Heart left ventricle (tissue), 16 donors: Measurements from ENCODE around the gene NPPA. TPM values are rescaled to one million over a fixed set of nuclear protein-coding genes. Genes with fewer than 3 reads are reported as not detected.

ENCODE experiments used
- ATAC-seq, 4 donors: fragments of 200-7000 bp; cut with Tn5 transposase; one replicate each; pipeline ENCODE4 v1.9.1; 2020 to 2022; ENCODE audit warnings: moderate library complexity in 4 of 4, mild to moderate bottlenecking in 3 of 4, moderate number of reproducible peaks in 1 of 4
- DNase-seq, 5 donors: peaks; one replicate each; pipeline ENCODE4 v3.0.0-alpha.2; 2020
- H3K27ac ChIP-seq, 12 donors: fragments of 200-600 bp; sonication (generic) in 4 of 12; one replicate each; pipeline versions ENCODE4 v1.5.0 to v1.8.0; 2016 to 2022; ENCODE audit warnings: mild to moderate bottlenecking in 2 of 12
- H3K27me3 ChIP-seq, 9 donors: fragments of 200-600 bp; sonication (generic) in 2 of 9; one replicate each; pipeline versions ENCODE4 v1.5.1 to v1.8.0; 2016 to 2022; ENCODE audit warnings: mild to moderate bottlenecking in 3 of 9
- H3K36me3 ChIP-seq, 9 donors: fragments of 200-600 bp; sonication (generic) in 2 of 9; one replicate each; pipeline versions ENCODE4 v1.5.0 to v1.8.0; 2018 to 2022; ENCODE audit warnings: mild to moderate bottlenecking in 2 of 9
- H3K4me1 ChIP-seq, 12 donors: fragments of 200-600 bp; sonication (generic) in 4 of 12; one replicate each; pipeline versions ENCODE4 v1.5.0 to v1.8.0; 2016 to 2022; ENCODE audit warnings: mild to moderate bottlenecking in 3 of 12
- H3K4me3 ChIP-seq, 12 donors: fragments of 200-600 bp; sonication (generic) in 4 of 12; one replicate each; pipeline versions ENCODE4 v1.5.0 to v1.8.0; 2017 to 2022; ENCODE audit warnings: mild to moderate bottlenecking in 9 of 12, moderate library complexity in 4 of 12
- H3K9me3 ChIP-seq, 12 donors: fragments of 200-600 bp; sonication (generic) in 4 of 12; one replicate each; pipeline versions ENCODE4 v1.5.0 to v1.8.0; 2016 to 2022; ENCODE audit warnings: mild to moderate bottlenecking in 1 of 12
- CTCF ChIP-seq, 12 donors: fragments of 200-600 bp; sonication (generic) in 4 of 12; IDR thresholded peaks; one replicate each; pipeline versions ENCODE4 v1.5.0 to v1.8.0; 2018 to 2022; ENCODE audit warnings: antibody characterized with exemption in 12 of 12, mild to moderate bottlenecking in 5 of 12
- POLR2A ChIP-seq, 2 donors: fragments of 450-650 bp; IDR thresholded peaks; one replicate each; pipeline ENCODE4 v1.6.1; 2017; ENCODE audit warnings: antibody characterized with exemption in 2 of 2, mild to moderate bottlenecking in 2 of 2, moderate library complexity in 2 of 2
- WGBS, 4 donors: extraction: QIAGEN DNeasy Blood & Tissue Kit in 2 of 4; methylation state at CpG; one replicate each; pipeline versions ENCODE4 v1.1.5 to v1.1.7; 2013 to 2018; 5-methylcytosine and 5-hydroxymethylcytosine counted together
- intact Hi-C, 10 donors: fragments of 100-400 bp; cut with DNase I; formaldehyde crosslinking; loops; one replicate each; pipeline versions ENCODE4 v1.11.1 to v1.14.2; 2022
- polyA plus RNA-seq, 2 donors: library from polyadenylated mRNA; stranded (reverse); fragments of 200-250 nt; gene quantifications; one replicate each; pipeline ENCODE4 v1.2.3, GENCODE V29; 2013
- total RNA-seq, 9 donors: library from RNA; depleted of rRNA in 2 of 9; stranded (reverse); fragments of >200 nt in 2 of 9; fragmentation: NEBNext Ultra II Directional in 3 of 9; extraction: Animal tissue kit (Norgen Biotek cat#: 25700) in 3 of 9; gene quantifications; one replicate each; pipeline versions ENCODE4 v1.1.0 to v1.2.4, GENCODE V29; 2016 to 2023
- donor health status: ischemic (EF 13 %, LVEDD 7.1; RV severe dilation, severe dysfunction).
- donor health status: healthy with polysubstance abuse.
- donor health status: DM: no; HTN: yes; CAD: no.
- donor health status: DM: no; HTN: no; CAD: no.
- donor health status: ischemic (EF 25% LVEDD 6.9; RV normal size, moderate dysfunction).
- donor health status: ischemic (EF 25% LVEDD 5.7; RV mildly dilated, moderate dysfunction).
- donor health status: healthy.
- donor health status: DM: yes; HTN: yes; CAD: no.
- donor health status: ischemic (EF 35%, LVEDD 5.7; RV mildly dilated, moderate dysfunction).
- donor health status: nonischemic (EF 11% LVEDD 7.7; RV severe dilation, severe dysfunction).
- donor health status: DM: yes; HTN: yes; CAD: no.
- donor health status: PGD.
- donor health status: ischemic (EF 29% LVEDD 5.4; RV normal size, mild dysfunction).
- donor health status: nonischemic (EF 23%, LVEDD 6.1; RV moderate dilation, normal function).

NPPA gene
- total and polyA plus RNA-seq, 11 donors: 59.9 to 3,156 (median 279) TPM

- peak overlapping the region in 2 of 12 donors; percentile 39 to 69 for H3K27ac ChIP-seq
- H3K4me3 ChIP-seq: peak overlapping the region in 5 of 12 donors; percentile 25 to 49 (median 32)
- H3K4me1 ChIP-seq: peaks cover 0 to 12% (median 0%) of the 10 kb centered on the region in 12 donors
- no peaks in the 10 kb centered on the region for H3K36me3 ChIP-seq
- ATAC-seq: no peak
- no peak for DNase-seq
- WGBS, 4 donors: 49 to 58% (median 55%) methylated on average over 10 of the region's 10 CpGs
- peaks cover 12 to 46% (median 28%) of the 10 kb centered on the region in 9 donors for H3K27me3 ChIP-seq
- no peaks in the 10 kb centered on the region for H3K9me3 ChIP-seq
- intact Hi-C loops: loop anchor here in 1 of 10 donors (5.0 kb wide), 1 partner anchor 35 kb away; no protein-coding TSS in a partner anchor
- no peak for TF ChIP-seq POLR2A (IDR thresholded peaks at IDR 0.05)
- no peak for TF ChIP-seq CTCF (IDR thresholded peaks at IDR 0.05)
Measured at GRCh38 chr1:11857164-11857851, 9.7 kb upstream of the NPPA start.

- Histone ChIP-seq H3K4me3 (no peak overlapping the region), H3K9me3 (no peaks in the 10 kb centered on the region), H3K36me3 (no peaks in the 10 kb centered on the region), H3K27ac (peak overlapping the region in 1 of 12 donors; percentile 3), H3K27me3 (peaks cover 12 to 46% (median 28%) of the 10 kb centered on the region in 9 donors), H3K4me1 (peaks cover 0 to 12% (median 0%) of the 10 kb centered on the region in 12 donors)
- WGBS, 4 donors: 54 to 59% (median 56%) methylated on average over 3 of the region's 3 CpGs
- intact Hi-C loops: loop anchor here in 1 of 10 donors (5.0 kb wide), 1 partner anchor 36 kb away; no protein-coding TSS in a partner anchor
- ATAC-seq: peak in 2 of 4 donors; percentile 23 to 41
- DNase-seq: no peak
- TF ChIP-seq POLR2A (IDR thresholded peaks at IDR 0.05): no peak
- TF ChIP-seq CTCF (IDR thresholded peaks at IDR 0.05): no peak
Measured at GRCh38 chr1:11856698-11857097, 9.1 kb upstream of the NPPA start.

- Histone ChIP-seq H3K4me3 (no peak overlapping the region), H3K27ac (no peak overlapping the region), H3K4me1 (peaks cover 0 to 12% (median 0%) of the 10 kb centered on the region in 12 donors), H3K36me3 (no peaks in the 10 kb centered on the region), H3K27me3 (peaks cover 12 to 44% (median 25%) of the 10 kb centered on the region in 9 donors), H3K9me3 (no peaks in the 10 kb centered on the region)
- TF ChIP-seq CTCF (IDR thresholded peaks at IDR 0.05): no peak
- no peak for TF ChIP-seq POLR2A (IDR thresholded peaks at IDR 0.05)
- no peak for ATAC-seq
- no peak for DNase-seq
- WGBS, 4 donors: 77 to 83% (median 79%) methylated on average over 8 of the region's 8 CpGs
- intact Hi-C loops: loop anchor here in 1 of 10 donors (5.0 kb wide), 1 partner anchor 37 kb away; no protein-coding TSS in a partner anchor
Measured at GRCh38 chr1:11855430-11855829, 7.8 kb upstream of the NPPA start.

- WGBS, 4 donors: 61 to 73% (median 66%) methylated on average over 8 of the region's 8 CpGs
- H3K27ac ChIP-seq: no peak overlapping the region
- no peaks in the 10 kb centered on the region for H3K9me3 ChIP-seq
- H3K4me1 ChIP-seq: peaks cover 0 to 12% (median 0%) of the 10 kb centered on the region in 12 donors
- intact Hi-C loops: no loop called here
- TF ChIP-seq CTCF (IDR thresholded peaks at IDR 0.05): no peak
- TF ChIP-seq POLR2A (IDR thresholded peaks at IDR 0.05): no peak
- peaks cover 12 to 35% (median 17%) of the 10 kb centered on the region in 9 donors for H3K27me3 ChIP-seq
- ATAC-seq (no peak), DNase-seq (no peak)
- no peak overlapping the region for H3K4me3 ChIP-seq
- H3K36me3 ChIP-seq: no peaks in the 10 kb centered on the region
Measured at GRCh38 chr1:11854519-11854918, 6.9 kb upstream of the NPPA start.
